ENCODE measurements around the gene RNPEP. TPM values are rescaled to one million over a fixed set of nuclear protein-coding genes. Genes with fewer than 3 reads are reported as not detected.

The RNPEP gene
- total and polyA plus RNA-seq, 2 of the 13 experiments (the other 11 are each of a cell fraction or from before 2014, with no cell fraction given) = 20.6 to 38.4 TPM

GRCh38 chr1:201941420-201942128 lies 40.9 kb upstream of the RNPEP start (continued):
- TF ChIP-seq PRDM10 (CRISPR knock-in tag; IDR thresholded peaks at IDR 0.05; ENCODE audit: low read depth) (no peak), MAX (IDR thresholded peaks at IDR 0.05) (no peak), KDM5A (IDR thresholded peaks at IDR 0.05; ENCODE audit: borderline replicate concordance, low read length) (no peak), LBX2 (CRISPR knock-in tag; IDR thresholded peaks at IDR 0.05; ENCODE audit: borderline replicate concordance) (no peak), ATAD3A (CRISPR knock-in tag; IDR thresholded peaks at IDR 0.05) (no peak), NR2F2 (IDR thresholded peaks at IDR 0.05; ENCODE audit: borderline replicate concordance, low read depth) (no peak), HMGXB3 (CRISPR knock-in tag; IDR thresholded peaks at IDR 0.05; ENCODE audit: borderline replicate concordance) (0 out of 2 replicates have a peak, but pooled peaks have one; percentile 28), MYPOP (CRISPR knock-in tag; IDR thresholded peaks at IDR 0.05) (no peak), CHD2 (IDR thresholded peaks at IDR 0.05; ENCODE audit: low read depth, low read length) (no peak), HOMEZ (CRISPR knock-in tag; IDR thresholded peaks at IDR 0.05; ENCODE audit: low read depth) (0 out of 2 replicates have a peak, but pooled peaks have one; percentile 12), ZNF10 (CRISPR knock-in tag; IDR thresholded peaks at IDR 0.05; ENCODE audit: borderline replicate concordance, low read depth) (no peak), ZNF343 (CRISPR knock-in tag; IDR thresholded peaks at IDR 0.05) (no peak), SOX6 (IDR thresholded peaks at IDR 0.05) (no peak), SOX6 (CRISPR knock-in tag; IDR thresholded peaks at IDR 0.05) (0 out of 2 replicates have a peak, but pooled peaks have one; percentile 19), ZNF44 (CRISPR knock-in tag; IDR thresholded peaks at IDR 0.05) (no peak), ZNF709 (CRISPR knock-in tag; IDR thresholded peaks at IDR 0.05) (no peak)

All from HepG2 (cell line).